HG03064 (cell line): ENCODE results near the gene MARF1.
"Not testable (repeated sequence)": the region's sequence is repeated elsewhere in the genome, so short reads cannot be mapped to it uniquely, and the experiment has no call there.

ENCODE experiments used
- ATAC-seq: cut with Tn5 transposase; IDR thresholded peaks from one replicate; pipeline ENCODE4 v1.9.1; 2021; ENCODE audit warnings: low read depth; ENCODE audit not compliant: unreplicated experiment

Gene MARF1

GRCh38 chr16:15575293-15576049, 67.5 kb downstream of the MARF1 start:
- no peak for ATAC-seq

- ATAC-seq, result no peak
Observed at GRCh38 chr16:15574614-15574948, 68.4 kb downstream of the MARF1 start.

DNA sequence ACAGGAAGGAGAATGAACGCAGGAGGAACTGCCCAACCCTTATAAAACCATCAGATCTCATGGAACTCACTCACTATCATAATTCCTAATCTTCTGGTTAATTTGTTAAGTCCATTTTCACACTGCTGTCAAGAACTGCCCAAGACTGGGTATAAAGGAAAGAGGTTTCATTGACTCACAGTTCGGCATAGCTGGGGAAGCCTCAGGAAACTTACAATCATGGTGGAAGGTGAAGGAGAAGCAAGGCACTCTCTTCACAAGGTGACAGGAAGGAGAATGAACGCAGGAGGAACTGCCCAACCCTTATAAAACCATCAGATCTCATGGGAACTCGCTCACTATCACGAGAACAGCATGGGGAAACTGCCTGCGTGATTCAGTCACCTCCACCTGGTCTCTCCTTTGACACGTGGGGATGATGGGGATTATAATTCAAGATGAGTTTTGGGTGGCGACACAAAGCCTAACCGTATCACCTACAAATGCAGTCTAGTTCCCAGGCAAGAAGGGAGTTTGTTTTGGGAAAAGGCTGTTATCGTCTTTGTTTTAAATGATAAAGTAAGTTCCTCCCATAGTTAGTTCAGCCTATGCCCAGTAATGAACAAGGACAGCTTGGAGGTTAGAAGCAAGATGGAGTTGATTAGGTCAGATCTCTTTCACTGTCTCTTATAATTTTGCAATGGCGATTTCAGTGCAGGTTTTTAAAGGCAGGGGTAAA, 68.9 kb downstream of the MARF1 start:
- ATAC-seq, result not testable (repeated sequence)

DNA sequence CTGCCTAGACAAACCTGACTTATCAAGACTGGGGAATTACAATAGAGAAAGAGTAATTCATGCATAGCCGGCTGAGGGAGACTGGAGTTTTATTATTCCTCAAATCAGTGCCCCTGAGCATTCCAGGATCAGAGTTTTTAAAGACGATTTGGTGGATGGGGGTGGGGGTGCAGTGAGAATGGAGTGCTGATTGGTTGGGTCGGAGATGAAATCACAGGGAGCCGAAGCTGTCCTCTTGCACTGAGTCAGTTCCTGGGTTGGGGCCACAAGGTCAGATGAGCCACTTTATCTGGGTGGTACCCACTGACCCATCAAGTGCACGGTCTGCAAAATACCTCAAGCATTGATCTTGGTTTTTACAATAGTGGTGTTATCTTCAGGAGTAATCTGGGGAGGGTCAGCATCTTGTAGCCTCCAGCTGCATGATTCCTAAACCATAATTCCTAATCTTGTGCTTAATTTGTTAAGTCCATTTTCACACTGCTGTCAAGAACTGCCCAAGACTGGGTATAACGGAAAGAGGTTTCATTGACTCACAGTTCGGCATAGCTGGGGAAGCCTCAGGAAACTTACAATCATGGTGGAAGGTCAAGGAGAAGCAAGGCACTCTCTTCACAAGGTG, 69.6 kb downstream of the MARF1 start:
- no peak for ATAC-seq

GRCh38 chr16:15572329-15573001, 70.5 kb downstream of the MARF1 start:
- ATAC-seq, result no peak

DNA sequence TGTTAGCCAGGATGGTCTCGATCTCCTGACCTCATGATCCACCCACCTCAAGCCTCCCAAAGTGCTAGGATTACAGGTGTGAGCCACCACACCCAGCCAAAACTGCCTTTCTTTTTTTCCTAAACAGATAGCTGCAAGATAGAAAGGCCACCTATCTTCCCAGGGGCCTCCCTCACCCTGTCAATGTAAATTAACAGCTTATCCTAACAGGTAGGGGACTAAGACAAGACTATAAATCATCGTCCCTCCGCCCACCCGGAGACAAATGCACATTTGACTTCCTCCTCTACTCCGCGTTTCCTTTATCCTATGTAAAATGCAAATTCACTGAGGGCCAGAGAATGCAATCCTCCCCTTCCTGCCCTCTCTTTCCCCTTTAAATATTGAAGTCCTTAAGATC, 71.4 kb downstream of the MARF1 start:
- ATAC-seq, result no peak

GRCh38 chr16:15570666-15571065, 72.3 kb downstream of the MARF1 start:
- ATAC-seq, result not testable (repeated sequence)

DNA sequence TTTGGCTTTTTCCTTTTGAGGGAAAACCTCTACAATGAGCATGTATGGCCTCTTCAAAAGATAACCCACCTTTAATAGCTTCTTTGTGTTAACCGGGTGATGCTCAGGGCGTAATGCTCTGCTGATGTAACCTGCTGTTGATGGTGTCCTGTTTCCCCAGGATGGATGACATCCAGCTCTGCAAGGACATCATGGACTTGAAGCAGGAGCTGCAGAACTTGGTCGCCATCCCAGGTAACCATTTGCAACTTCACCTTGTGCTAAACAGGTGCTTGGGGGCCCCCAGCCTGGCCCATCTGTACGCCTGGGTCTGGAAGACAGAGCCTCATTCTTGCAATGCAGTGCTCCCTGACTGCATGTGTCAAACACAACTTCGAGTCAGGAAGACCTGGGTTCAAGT, 75.1 kb downstream of the MARF1 start:
- no peak for ATAC-seq

- no peak for ATAC-seq
Observed at GRCh38 chr16:15566095-15566494, 76.9 kb downstream of the MARF1 start.

GRCh38 chr16:15564604-15565339, 78.2 kb downstream of the MARF1 start:
- no peak for ATAC-seq

- ATAC-seq, result no peak
Observed at GRCh38 chr16:15559176-15559575, 83.8 kb downstream of the MARF1 start.

DNA sequence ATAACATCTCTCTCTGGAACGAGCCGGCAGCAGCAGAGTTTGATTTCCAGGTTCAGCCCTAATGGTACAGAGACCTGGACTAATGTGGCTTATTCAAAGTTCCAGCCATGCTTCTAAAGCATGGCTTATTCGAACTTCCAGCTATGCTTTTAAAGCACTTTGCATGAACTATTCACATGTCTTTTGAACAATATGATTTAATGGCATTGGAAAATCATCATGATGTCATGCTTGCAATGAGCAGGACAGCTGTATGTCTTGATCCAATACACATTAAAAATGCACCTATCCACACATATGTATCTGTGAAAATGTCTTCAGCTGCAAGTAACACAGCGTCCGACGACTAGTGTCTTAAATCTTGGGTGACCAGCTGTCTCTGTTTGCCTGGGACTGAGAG, 85.7 kb downstream of the MARF1 start:
- no peak for ATAC-seq

- no peak for ATAC-seq
Observed at GRCh38 chr16:15556130-15556529, 86.8 kb downstream of the MARF1 start.

GRCh38 chr16:15553313-15554088, 89.5 kb downstream of the MARF1 start:
- no peak for ATAC-seq

DNA sequence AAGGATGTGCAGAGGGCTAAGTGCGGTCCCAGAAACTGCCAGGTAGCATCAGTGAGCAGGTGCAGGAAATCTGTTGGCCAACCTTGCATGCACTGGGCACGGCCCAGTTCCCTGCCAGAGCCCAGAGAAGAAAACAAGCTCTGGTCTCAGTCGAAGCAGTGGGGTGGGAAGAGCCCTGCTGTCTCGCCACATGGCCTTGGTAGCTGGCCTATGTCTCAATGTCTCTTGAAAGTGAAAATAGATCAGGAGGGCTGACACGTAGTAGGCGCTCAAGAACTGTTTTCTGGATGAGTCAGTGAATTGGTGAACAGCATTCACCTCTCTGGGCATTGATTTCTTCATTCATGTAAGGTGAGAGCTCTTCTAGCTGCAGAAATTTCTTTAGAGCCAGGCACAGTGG, 90.4 kb downstream of the MARF1 start:
- no peak for ATAC-seq

DNA sequence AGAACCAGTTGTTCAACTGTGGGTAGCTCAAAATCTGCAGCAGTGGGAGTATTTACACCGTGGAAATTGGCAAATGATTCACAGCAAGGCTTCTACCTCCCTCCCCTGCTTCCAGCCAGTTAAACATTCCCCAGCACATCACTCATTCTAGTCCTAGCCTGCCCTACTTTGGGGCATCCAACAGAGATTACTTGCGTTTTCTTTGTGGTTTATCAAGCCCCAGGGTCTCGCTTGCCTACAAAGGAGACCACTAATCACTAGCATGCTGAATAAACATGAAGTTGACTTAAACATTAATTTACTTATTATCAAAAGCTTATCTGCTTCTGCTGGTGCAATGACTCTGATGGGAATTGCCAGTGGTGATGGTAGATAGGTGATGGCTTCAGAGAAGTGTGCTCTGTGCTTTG, 94.5 kb downstream of the MARF1 start:
- no peak for ATAC-seq

DNA sequence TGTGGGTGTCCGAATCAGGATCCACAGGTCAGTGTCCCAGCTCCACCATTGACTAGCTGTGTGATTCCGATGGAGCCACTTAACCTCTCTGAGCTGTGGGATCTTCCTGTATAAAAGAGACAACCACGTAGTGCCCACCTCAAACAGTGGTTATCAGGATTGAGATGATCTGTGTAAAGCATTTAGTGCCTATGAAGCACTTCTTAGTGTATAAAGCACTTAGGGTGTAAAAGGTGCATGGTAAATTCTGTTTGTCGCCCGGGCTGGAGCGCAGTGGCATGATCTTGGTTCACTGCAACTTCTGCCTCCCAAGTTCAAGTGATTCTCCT, 95.2 kb downstream of the MARF1 start:
- no peak for ATAC-seq

DNA sequence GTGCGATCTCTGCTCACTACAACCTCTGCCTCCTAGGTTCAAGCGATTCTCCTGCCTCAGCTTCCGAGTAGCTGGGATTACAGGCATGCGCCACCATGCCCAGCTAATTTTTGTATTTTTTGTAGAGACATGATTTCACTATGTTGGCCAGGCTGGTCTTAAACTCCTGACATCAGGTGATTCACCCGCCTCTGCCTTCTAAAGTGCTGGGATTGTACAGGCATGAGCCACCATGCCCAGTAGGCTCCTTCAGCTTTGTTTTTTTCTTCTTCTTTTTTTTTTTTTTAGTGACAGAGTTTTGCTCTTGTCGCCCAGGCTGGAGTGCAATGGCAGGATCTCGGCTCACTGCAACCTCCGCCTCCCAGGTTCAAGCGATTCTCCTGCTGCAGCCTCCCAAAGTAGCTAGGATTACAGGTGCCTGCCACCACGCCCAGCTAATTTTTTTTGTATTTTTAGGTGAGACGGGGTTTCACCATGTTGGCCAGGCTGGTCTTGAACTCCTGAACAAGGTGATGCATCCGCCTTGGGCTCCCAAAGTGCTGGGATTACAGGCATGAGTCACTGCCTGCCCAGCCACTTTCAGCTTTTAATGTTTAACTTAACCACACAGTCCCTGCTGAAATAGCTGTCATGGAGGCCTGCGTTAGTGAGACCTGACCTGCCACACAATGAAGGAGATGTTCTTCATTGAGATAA, 95.7 kb downstream of the MARF1 start:
- not testable (repeated sequence) for ATAC-seq

- no peak for ATAC-seq
Observed at GRCh38 chr16:15545544-15545943, 97.4 kb downstream of the MARF1 start.
